ENCODE results near the gene MAML3. TPM values are rescaled to one million over a fixed set of nuclear protein-coding genes. Genes with fewer than 3 reads are reported as not detected.

MAML3 gene
- total and polyA plus RNA-seq, 2 of the 13 experiments (the other 11 are each of a cell fraction or from before 2014, with no cell fraction given), result 0.05 to 0.13 TPM

DNA sequence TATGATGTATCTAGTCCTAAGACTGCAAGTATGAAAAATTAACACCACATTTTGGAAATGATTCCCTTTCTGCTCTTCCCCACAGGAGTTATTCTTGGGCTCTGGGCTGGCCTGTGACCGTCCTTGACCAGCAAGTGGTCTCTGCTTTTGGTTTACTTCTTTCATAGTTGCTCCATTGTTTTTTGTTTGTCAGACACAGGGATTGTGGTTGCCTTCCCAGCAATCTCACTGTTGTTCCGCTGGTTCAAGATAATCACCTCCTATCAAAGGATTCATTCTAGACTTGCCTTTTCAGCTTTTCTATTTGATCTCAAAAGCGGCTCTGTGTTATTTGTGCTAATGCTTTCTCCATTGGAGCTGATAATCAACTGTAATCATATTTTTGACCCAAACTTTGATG, 269.5 kb downstream of the MAML3 start (continued):
- TF ChIP-seq LCORL (IDR thresholded peaks at IDR 0.05) (no peak), LCORL (CRISPR knock-in tag; IDR thresholded peaks at IDR 0.05) (no peak), PPARG (CRISPR knock-in tag; conservative IDR thresholded peaks at IDR 0.05) (no peak), TEAD2 (CRISPR knock-in tag; IDR thresholded peaks at IDR 0.05) (no peak), EP300 (IDR thresholded peaks at IDR 0.05; ENCODE audit: low read depth in 2 of 2, low read length in 2 of 2) (peak in 1 of 2 experiments; percentile 80; a peak in 2 of 4 replicates), EP300 (CRISPR knock-in tag; IDR thresholded peaks at IDR 0.05; ENCODE audit: borderline replicate concordance) (peak; percentile 71; the same call in 1 of the 2 replicates), AGO1 (IDR thresholded peaks at IDR 0.05; ENCODE audit: low read depth, low read length, poor library complexity, severe bottlenecking) (no peak), MTA1 (CRISPR knock-in tag; IDR thresholded peaks at IDR 0.05; ENCODE audit: borderline replicate concordance) (no peak), ZNF570 (CRISPR knock-in tag; IDR thresholded peaks at IDR 0.05; ENCODE audit: borderline replicate concordance) (no peak), PHF8 (CRISPR knock-in tag; IDR thresholded peaks at IDR 0.05) (no peak), BRD4 (CRISPR knock-in tag; IDR thresholded peaks at IDR 0.05) (no peak), NFIC (IDR thresholded peaks at IDR 0.05; ENCODE audit: low read length) (0 out of 2 replicates have a peak, but pooled peaks have one; percentile 44)
- TF ChIP-seq, protein P1, sequence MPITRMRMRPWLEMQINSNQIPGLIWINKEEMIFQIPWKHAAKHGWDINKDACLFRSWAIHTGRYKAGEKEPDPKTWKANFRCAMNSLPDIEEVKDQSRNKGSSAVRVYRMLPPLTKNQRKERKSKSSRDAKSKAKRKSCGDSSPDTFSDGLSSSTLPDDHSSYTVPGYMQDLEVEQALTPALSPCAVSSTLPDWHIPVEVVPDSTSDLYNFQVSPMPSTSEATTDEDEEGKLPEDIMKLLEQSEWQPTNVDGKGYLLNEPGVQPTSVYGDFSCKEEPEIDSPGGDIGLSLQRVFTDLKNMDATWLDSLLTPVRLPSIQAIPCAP (CRISPR knock-in tag; IDR thresholded peaks at IDR 0.05; ENCODE audit: low read depth), result no peak
- TF ChIP-seq, protein P2, sequence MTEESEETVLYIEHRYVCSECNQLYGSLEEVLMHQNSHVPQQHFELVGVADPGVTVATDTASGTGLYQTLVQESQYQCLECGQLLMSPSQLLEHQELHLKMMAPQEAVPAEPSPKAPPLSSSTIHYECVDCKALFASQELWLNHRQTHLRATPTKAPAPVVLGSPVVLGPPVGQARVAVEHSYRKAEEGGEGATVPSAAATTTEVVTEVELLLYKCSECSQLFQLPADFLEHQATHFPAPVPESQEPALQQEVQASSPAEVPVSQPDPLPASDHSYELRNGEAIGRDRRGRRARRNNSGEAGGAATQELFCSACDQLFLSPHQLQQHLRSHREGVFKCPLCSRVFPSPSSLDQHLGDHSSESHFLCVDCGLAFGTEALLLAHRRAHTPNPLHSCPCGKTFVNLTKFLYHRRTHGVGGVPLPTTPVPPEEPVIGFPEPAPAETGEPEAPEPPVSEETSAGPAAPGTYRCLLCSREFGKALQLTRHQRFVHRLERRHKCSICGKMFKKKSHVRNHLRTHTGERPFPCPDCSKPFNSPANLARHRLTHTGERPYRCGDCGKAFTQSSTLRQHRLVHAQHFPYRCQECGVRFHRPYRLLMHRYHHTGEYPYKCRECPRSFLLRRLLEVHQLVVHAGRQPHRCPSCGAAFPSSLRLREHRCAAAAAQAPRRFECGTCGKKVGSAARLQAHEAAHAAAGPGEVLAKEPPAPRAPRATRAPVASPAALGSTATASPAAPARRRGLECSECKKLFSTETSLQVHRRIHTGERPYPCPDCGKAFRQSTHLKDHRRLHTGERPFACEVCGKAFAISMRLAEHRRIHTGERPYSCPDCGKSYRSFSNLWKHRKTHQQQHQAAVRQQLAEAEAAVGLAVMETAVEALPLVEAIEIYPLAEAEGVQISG (CRISPR knock-in tag; IDR thresholded peaks at IDR 0.05), result no peak
- TF ChIP-seq, protein P3, sequence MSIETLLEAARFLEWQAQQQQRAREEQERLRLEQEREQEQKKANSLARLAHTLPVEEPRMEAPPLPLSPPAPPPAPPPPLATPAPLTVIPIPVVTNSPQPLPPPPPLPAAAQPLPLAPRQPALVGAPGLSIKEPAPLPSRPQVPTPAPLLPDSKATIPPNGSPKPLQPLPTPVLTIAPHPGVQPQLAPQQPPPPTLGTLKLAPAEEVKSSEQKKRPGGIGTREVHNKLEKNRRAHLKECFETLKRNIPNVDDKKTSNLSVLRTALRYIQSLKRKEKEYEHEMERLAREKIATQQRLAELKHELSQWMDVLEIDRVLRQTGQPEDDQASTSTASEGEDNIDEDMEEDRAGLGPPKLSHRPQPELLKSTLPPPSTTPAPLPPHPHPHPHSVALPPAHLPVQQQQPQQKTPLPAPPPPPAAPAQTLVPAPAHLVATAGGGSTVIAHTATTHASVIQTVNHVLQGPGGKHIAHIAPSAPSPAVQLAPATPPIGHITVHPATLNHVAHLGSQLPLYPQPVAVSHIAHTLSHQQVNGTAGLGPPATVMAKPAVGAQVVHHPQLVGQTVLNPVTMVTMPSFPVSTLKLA (IDR thresholded peaks at IDR 0.05), result no peak
- TF ChIP-seq, protein P4, sequence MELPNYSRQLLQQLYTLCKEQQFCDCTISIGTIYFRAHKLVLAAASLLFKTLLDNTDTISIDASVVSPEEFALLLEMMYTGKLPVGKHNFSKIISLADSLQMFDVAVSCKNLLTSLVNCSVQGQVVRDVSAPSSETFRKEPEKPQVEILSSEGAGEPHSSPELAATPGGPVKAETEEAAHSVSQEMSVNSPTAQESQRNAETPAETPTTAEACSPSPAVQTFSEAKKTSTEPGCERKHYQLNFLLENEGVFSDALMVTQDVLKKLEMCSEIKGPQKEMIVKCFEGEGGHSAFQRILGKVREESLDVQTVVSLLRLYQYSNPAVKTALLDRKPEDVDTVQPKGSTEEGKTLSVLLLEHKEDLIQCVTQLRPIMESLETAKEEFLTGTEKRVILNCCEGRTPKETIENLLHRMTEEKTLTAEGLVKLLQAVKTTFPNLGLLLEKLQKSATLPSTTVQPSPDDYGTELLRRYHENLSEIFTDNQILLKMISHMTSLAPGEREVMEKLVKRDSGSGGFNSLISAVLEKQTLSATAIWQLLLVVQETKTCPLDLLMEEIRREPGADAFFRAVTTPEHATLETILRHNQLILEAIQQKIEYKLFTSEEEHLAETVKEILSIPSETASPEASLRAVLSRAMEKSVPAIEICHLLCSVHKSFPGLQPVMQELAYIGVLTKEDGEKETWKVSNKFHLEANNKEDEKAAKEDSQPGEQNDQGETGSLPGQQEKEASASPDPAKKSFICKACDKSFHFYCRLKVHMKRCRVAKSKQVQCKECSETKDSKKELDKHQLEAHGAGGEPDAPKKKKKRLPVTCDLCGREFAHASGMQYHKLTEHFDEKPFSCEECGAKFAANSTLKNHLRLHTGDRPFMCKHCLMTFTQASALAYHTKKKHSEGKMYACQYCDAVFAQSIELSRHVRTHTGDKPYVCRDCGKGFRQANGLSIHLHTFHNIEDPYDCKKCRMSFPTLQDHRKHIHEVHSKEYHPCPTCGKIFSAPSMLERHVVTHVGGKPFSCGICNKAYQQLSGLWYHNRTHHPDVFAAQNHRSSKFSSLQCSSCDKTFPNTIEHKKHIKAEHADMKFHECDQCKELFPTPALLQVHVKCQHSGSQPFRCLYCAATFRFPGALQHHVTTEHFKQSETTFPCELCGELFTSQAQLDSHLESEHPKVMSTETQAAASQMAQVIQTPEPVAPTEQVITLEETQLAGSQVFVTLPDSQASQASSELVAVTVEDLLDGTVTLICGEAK (IDR thresholded peaks at IDR 0.05), result no peak
- TF ChIP-seq, protein P4 (CRISPR knock-in tag; IDR thresholded peaks at IDR 0.05), result no peak

Measured in HepG2 (cell line).